HG03558 (cell line): Measurements from ENCODE around the gene LDHD.
"Not testable (repeated sequence)": the region's sequence is repeated elsewhere in the genome, so short reads cannot be mapped to it uniquely, and the experiment has no call there.

Experiments
- ATAC-seq: cut with Tn5 transposase; IDR thresholded peaks from one replicate; pipeline ENCODE4 v1.9.1; 2021; ENCODE audit warnings: moderate number of reproducible peaks; ENCODE audit not compliant: unreplicated experiment; ENCODE audit errors: extremely low read depth

LDHD gene

DNA sequence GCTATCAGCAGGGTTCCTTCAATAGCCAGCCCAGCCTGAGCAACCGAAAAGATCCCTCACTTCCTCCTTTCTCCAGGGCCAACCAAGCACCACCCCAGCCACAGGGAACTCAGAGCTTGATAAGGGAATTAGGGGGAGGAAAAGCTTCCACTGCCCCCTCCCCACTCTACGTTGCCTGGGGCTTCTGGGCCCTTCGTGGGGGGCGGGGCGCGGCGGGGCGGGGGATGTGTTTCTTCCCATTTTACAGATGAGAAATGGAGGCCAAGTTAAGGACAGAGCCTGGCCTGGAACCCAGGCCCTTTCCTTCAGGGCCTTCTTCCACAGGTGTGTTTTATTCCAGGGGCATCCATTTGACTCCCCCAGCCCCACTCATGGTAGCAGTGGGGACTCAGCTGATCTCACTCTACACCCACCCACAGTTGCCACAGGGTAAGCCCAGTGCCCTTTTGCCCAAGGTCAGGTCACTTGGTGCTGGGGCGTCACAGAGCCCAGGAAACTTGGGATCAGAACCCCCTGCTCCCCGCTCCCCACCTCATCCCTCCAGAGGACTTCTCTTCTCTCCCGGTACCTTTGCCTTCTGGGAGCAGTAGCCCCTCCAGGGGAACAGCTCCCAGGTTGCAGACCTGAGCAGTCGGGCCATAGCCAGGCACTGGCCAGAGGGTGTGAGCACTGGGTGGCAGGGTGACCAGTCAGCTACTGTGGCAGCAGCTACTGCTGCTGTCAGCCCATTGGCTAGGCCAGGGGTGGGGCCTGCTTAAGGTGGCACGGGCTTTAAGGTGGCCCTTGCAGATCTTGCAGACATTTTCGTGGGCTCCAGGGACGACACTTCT lies at the start of gene LDHD:
LDHD (minus strand) TSS at position 700 of the 830 bp plus-strand sequence; CDS start at position 640, 60 bp downstream.
- no peak for ATAC-seq

DNA sequence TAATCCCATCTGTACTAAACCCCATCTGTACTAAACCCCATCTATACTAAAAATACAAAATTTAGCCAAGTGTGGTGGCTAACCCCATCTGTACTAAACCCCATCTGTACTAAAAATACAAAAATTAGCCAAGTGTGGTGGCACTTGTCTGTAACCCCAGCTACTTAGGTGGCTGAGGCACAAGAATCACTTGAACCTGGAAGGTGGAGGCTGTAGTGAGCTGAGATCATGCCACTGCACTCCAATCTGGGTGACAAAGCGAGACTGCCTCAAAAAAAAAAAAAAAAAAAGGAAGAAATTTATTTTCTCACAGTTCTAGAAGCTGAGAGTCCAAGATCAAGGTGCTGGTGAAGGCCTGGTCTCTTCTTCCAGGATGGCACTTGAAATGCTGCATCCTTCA lies 43.8 kb upstream of the LDHD start:
- ATAC-seq = no peak

DNA sequence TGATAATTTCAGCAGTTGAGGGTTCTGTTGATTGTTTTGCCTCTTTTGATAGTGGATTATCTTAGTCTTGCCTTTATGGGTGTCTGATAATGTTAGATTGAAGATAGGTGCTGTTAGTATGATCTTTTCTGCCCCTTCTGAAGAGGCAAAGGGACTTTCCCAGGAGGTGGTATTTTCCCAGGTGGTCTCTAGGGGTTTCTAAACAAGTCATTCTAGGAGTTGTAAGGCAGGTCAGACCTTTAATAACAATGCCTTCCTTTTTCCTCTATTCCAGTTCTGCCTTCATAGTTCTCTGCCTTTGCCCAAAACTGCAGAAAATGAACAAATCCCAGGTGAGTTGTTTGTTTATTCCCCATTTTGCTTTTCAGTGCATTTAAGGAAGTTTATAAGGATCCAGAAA lies 36.1 kb upstream of the LDHD start:
- ATAC-seq = no peak

DNA sequence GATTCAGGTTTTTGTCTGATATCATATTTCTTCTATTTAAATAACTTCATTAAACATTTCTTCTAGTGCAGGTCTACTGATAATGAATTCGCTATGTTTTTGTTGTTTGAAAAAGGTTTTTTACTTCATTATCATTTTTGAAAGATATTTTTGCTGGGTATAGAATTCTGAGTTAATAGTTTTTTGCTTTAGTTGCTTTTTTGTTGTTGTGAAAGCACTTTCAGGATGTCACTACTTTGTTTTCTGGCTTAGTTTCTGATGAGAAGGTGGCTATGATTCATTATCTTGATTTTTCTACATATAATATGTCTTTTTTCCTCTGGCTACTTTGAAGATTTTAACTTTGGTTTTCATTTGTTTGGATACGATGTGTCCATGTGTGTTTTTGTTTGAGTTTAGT lies 35.2 kb upstream of the LDHD start:
- ATAC-seq = no peak

DNA sequence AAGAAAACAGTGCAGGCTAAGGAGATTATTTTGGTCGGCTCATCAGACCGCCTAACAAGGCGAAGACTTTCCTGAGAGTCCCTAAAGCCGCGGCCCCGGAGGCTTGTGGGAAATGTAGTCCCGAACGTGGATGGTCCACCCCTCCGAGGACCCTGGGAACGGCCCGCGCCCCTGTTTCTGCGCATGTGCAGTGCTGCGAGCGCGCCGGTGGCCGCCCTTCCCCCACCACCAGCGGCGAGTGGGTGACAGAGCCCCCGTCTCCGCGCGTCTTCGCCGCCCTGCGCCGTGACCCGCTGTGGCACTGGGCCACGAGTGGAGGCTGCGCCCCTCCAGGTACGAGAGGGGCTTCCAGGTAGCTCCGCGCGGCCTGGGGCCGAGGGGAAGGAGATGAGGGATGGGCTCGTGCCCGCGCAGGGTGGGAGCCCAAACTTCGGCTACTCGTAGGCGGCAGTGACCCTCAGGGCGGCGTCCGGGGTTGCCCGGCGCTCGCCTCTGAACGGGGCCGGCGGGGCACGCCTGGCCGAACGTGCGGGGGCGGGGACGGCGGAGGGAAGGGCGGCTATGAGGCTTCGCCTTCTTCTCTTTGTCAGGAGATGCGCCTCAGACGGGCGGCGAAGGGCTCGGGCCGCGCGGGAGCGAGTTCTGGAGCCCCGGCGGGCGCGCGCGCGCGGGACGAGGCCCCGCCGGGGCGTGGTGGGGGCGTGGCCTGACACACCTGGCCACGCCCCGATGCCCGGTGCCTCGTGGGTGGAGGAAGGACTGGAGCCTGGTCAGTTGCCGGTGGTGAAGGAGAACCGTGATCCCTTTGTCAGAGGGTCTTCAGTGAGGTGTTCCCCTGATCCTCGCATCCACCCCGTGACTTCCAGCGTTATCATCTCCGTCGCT lies 32.0 kb upstream of the LDHD start, which contains the start of gene ZFP1:
ZFP1 (plus strand) TSS at position 214 of the 885 bp plus-strand sequence. CDS start 4,428 bp downstream, outside the sequence.
- ATAC-seq = peak; percentile 63

DNA sequence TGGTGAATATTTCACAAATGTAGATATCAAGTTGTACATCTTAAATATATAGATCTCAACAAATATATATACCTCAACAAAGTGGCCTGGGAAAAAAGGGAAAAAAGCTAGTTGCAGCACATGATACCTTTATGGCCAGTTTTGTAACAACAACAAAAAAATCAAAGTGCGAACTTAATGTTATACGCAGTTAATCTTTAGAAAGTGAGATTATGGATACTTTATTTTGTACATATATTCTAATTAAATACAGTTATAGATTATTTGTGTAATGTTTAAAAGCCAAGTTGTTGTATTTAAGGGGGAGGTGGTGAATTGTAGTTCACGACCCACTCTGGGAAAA lies 31.4 kb upstream of the LDHD start:
- ATAC-seq = no peak

DNA sequence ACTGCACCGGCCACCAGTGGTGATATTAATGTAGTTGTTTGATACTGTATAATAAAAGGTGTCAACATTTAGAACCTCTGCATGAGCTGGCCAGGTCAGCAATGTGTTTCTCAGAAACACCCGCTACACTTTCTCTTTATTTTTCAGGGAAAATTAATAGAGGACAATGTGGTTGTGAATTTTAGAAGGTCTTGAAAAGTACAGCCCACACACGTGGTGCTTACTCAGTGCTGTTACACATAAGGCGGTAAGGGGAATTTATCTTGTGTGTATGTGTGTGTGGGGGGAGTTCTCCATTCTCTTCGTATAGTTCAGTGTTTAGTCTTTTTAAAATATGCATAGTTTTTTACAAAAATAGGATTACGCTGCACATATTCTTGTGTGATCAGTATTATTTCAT lies 27.4 kb upstream of the LDHD start:
- ATAC-seq = no peak

DNA sequence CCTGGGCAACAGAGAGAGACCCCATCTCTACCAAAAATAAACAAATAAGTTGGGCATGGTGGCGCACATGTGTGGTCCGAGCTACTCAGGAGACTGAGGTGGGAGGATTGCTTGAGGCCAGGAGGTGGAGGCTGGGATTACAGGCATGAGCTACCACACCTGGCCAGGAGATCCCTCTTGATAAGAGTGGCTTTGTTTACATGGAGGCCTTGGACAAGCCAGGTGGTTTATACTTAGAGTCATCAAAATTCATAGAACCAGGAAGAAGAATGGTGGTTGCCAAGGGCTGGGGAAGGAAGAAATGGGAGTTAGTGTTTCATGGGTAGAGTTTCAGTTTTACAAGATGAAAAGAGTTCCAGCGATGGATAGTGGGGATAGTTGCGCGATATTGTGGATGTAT lies 22.9 kb upstream of the LDHD start:
- no peak for ATAC-seq

DNA sequence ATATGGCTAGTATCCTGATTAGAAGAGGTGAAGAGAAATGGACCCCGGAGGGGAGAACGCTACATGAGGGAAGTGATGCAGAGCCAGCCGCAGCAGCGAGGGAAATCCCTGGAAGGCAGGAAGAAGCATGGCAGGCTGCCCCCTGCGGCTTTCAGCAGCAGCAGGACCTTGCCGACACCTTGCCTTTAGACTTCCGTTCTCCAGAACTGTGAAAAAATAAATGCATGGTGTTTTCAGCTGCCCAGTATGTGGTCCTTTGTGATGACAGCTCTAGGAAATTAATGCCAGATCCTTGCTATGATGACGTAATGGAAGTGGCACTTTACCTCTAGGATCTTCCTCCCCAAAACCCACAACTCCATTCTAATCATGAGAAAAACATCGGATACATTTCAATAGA lies 22.1 kb upstream of the LDHD start:
- ATAC-seq = no peak

DNA sequence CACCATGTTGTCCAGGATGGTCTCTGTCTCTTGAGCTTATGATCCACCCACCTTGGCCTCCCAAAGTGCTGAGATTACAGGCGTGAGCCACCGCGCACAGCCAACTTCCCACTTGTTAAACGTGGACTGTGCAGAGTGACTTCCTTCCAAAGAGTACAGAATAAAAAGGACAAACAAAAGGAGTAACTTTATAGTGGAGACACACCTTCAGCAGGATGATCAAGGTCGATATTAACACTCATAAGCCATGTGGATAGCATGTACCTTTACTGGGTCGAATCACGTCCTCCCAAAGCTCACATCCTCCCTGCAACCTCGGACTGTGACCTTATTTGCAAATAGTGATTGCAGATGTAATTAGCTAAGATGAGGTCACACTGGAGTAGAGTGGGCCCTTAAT lies 21.7 kb upstream of the LDHD start:
- ATAC-seq = no peak

DNA sequence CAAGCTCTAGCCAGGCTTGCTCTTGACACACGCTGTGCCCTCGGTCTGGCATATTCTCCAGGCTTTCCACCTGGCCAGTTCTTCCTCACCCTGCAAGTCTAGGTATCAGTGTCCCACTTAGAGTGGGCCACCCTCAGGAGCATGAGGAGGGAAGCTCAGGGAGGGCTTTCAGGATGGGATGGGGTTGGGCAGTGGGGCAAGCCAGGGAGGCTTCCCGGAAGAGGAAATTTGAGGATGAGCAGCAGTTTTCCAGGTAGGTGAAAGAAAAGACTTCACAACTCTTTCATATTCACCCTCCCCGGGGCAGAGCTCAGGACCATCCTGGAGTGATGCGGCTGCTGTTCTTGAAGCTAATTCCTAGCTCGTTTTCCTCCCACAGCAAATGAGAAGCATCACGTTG lies 14.5 kb upstream of the LDHD start:
- no peak for ATAC-seq

DNA sequence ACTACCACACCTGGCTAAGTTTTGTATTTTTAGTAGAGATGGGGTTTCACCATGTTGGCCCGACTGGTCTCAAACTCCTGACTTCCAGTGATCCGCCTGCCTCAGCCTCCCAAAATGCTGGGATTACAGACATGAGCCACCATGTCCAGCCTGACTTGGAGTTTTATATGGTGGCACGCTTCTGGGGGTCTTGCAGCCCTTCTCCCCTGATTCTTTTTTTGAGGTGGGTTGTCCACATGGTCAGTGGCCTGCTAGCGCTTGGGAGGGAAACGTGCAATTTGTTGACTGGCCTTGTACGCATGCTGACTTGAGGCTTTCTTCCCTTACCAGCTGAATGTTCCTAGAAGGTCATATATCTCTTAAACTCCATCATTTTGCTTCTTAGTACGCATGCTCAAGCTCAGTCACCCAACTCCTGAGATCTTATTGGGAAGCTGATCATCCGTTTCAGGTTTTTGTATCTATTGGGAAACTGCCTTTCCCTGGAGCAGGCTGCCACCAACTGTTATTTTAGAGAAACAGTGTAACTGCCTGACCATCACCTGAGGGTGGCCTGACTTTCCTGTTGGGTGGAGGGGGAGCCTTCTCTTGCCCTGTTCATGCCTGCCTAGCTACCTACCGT lies 13.7 kb upstream of the LDHD start:
- no peak for ATAC-seq

DNA sequence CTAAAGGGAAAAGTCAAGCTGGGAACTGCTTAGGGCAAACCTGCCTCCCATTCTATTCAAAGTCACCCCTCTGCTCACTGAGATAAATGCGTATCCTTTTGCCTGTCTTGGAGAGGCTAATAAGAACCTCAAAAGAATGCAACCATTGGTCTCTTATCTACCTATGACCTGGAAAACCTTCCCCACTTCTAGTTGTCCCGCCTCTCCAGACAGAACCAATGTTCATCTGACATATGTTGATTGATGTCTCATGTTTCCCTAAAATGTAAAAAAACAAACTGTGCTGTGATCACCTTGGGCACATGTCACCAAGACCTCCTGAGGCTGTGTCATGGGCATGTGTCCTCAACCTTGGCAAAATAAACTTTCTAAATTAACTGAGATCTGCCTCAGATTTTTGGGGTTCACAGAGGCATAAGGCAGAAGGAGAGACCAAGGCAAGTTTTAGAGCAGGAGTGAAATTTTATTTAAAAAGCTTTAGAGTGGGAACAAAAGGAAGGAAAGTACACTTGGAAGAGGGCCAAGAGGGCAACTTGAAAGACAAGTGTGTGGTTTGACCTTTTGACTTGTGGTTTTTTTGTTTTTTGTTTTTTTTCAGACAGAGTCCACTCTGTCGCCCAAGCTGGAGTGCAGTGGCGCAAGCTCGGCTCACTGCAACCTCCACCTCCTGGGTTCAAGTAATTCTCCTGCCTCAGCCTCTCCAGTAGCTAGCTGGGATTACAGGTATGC lies 13.0 kb upstream of the LDHD start:
- ATAC-seq = not testable (repeated sequence)

DNA sequence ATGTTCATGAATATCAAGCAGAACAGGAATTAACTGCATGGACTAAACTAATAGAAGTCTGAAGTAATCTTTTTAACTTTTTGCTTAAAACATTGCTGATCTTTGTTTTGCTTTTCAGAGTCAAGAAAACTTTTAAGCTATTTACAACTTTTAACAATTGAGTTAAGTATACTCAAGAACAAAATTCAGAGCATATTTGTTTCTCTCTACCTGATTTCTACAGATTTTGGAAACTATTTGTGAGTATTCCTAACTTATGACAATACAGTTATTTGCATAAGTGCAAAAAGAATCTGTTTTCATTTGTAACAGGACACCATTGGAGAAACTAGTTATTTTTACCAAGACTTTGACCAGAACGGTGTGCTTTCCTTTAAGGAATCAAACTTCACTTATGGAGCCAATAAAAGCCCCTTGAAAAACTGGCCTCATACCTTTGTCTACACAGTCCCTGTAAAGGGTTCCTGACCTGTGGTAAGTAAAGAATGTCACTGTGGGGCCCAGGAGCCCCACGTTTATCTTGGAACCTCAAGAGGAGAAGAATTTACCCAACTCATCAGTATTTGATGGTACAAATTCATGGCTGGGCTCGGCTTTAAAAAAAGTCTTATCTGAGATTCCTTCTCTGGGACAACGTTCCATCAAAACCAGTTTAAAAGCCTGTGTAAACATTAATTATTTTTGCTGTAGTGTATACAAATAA lies 11.3 kb upstream of the LDHD start:
- ATAC-seq = no peak

DNA sequence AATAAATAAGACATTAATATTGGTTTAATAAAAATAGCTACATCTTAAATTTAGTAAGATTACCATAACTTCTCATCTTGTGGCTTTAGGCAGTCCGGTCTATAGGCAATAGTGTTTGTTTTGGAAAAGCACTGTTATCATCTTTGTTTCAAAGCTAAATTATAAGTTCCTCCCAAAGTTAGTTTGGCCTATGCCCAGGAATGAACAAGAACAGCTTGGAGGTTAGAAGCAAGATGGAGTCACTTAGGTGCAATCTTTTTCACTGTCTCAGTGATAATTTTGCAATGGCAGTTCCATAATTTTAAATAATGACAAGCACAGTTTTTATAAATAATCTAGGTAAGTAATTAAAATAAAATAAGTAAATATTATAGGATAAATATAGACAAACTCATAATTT lies 6.0 kb upstream of the LDHD start:
- ATAC-seq = no peak

DNA sequence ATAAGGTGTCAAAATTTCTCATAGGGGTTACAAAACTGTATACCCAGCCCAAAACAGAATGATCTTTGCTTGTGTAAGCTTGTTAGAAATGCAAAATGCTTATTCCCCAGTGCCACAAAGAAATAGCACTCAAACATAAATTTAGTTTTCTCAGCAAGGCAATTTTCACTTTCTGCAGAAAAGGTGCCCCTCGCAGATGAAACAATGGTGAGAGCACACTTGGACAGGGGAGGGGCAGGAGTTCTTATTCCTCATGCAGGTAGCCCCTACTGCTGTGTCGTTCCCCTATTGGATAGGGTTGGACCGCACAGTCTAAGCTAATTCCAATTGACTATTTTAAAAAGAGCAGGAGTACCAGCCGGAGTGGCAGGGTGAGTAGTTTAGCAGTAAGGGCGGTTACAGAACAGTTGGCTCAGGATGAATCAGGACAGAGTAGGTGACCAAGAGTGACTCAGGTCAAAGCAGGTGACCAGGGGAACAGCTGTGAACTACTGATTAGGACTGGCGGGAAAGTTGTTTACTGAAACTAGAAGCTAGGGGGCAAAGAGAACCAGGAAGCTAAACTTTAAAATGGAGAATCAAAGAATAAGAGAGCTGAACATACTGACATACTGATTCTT lies 5.5 kb upstream of the LDHD start:
- ATAC-seq = no peak

DNA sequence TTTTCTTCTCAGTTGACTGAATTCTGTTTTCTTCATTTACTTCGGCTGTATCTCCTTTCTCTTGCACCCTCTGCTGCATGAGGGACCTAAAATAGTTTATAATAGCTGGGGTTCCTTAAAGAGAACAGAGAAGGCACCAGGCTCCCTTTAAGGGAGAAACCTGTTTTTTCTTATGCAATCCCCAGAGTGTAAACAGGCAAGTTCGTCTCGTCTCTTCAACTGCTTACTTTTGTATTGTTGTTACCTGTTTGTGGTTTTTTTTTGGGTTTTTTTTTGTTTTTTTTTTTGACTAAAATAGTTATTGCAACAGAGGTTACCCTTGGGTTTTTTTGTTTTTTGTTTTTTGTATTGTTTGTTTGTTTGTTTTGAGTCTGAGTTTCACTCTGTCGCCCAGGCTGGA lies 3.7 kb upstream of the LDHD start:
- no peak for ATAC-seq

DNA sequence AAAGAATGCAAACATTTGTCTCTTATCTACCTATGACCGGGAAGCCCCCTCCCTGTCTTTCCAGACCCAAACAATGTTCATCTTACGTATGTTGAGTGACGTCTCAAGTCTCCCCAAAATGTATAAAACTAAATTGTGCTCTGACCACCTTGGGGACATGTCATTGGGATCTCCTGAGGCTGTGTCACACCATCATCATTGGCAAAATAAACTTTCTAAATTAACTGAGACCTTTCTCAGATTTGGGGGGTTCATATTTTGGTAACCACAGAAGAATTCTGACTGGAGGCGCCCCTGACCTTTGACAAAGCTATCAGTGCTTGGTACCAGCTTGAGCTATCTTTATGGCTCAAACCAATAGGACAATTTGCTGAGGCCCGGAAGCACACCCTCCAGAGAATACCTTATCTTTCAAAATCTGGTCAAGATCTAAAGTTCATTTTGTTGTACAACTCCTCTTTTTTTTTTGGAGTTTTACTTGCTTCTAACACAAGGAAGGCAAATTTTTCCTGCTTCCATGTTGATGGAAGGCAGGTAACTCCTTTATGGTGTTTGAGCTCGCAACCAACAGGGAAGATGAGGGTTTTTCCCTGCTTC lies 2.5 kb upstream of the LDHD start:
- no peak for ATAC-seq

DNA sequence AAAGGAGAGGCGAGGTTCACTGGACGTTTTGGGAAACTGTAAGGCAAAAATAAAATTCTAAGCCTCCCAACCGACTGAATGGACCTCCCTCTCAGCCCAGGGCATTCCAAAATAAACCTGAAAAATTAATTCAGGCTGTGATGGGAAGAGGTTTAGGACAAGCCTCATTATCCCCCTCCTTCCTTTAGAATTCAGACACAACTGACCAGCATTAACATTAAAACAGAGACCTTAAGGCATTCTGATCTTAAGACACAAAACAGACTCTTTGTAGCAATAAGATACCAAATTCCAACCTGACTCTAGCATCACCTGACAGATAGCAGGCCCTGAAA lies 298 bp upstream of the LDHD start:
- ATAC-seq = no peak
